OCI-LY7 (cell line): ENCODE measurements around the gene MRPS34. TPM values are rescaled to one million over a fixed set of nuclear protein-coding genes. Genes with fewer than 3 reads are reported as not detected.

Experiments
- BruUV-seq: library from RNA; stranded (reverse); fragments of 400-500 nt; replicated peaks from 2 replicates; lab custom pipeline; 2021; lab: Mats Ljungman, UMichigan
- CTCF ChIA-PET: fragments of 300-600 bp; sonication (Branson Sonifier 250); formaldehyde crosslinking; loops from one replicate; lab custom pipeline; 2022; ENCODE audit warnings: antibody characterized with exemption; ENCODE audit not compliant: unreplicated experiment; lab: Charles Lee
- POLR2A ChIA-PET: fragments of 300-600 bp; sonication (Branson Sonifier 250); formaldehyde crosslinking; loops from one replicate; lab custom pipeline; 2022; ENCODE audit warnings: antibody characterized with exemption; lab: Charles Lee
- DNase-seq: peaks from one replicate; pipeline ENCODE4 v3.0.0-alpha.2; 2015; ENCODE audit warnings: low spot score
- H2AFZ ChIP-seq: fragments of 200-600 bp; sonication (generic), shearing (Covaris generic); 2 replicates; pipeline ENCODE4 v1.6.1; 2014; ENCODE audit warnings: mild to moderate bottlenecking, antibody characterized with exemption, low read length, moderate library complexity
- H3K27ac ChIP-seq: fragments of 200-600 bp; sonication (generic); 2 replicates; pipeline ENCODE4 v1.5.1; 2014; ENCODE audit warnings: mixed run types, low read depth, mild to moderate bottlenecking, moderate library complexity, low read length, inconsistent platforms; ENCODE audit not compliant: poor library complexity, severe bottlenecking
- H3K36me3 ChIP-seq: fragments of 200-600 bp; sonication (generic); 2 replicates; pipeline ENCODE4 v1.6.1; 2014; ENCODE audit warnings: mild to moderate bottlenecking, antibody characterized with exemption, low read length, moderate library complexity, mixed read lengths; ENCODE audit not compliant: insufficient read depth
- H3K4me1 ChIP-seq: fragments of 200-600 bp; sonication (generic); 2 replicates; pipeline ENCODE4 v1.5.1; 2014; ENCODE audit warnings: mild to moderate bottlenecking, low read length; ENCODE audit not compliant: insufficient read depth, poor library complexity, severe bottlenecking
- H3K4me2 ChIP-seq: fragments of 200-600 bp; sonication (generic); 2 replicates; pipeline ENCODE4 v1.6.1; 2014; ENCODE audit warnings: mild to moderate bottlenecking, low read length
- H3K4me3 ChIP-seq: fragments of 200-600 bp; sonication (generic); 2 replicates; pipeline ENCODE4 v1.5.1; 2014; ENCODE audit warnings: mild to moderate bottlenecking, low read depth, low read length; ENCODE audit not compliant: poor library complexity, severe bottlenecking
- H3K79me2 ChIP-seq: fragments of 200-600 bp; sonication (generic); 2 replicates; pipeline ENCODE4 v1.6.1; 2016; ENCODE audit warnings: low read depth, mild to moderate bottlenecking, low read length, moderate library complexity, mixed read lengths; ENCODE audit not compliant: insufficient read depth
- H3K9me2 ChIP-seq: fragments of 200-600 bp; sonication (generic); 2 replicates; pipeline ENCODE4 v1.6.1; 2016; ENCODE audit warnings: mild to moderate bottlenecking, low read length, mixed read lengths; ENCODE audit not compliant: insufficient read depth
- H3K9me3 ChIP-seq: fragments of 200-600 bp; sonication (generic); 2 replicates; pipeline ENCODE4 v1.6.1; 2014; ENCODE audit warnings: mild to moderate bottlenecking, mixed run types, low read length, mixed read lengths
- H4K20me1 ChIP-seq: fragments of 200-600 bp; sonication (generic); 2 replicates; pipeline ENCODE4 v1.6.1; 2014; ENCODE audit warnings: mild to moderate bottlenecking, antibody characterized with exemption, low read length, moderate library complexity, mixed read lengths; ENCODE audit not compliant: insufficient read depth
- CTCF ChIP-seq: fragments of 200-600 bp; sonication (generic); conservative IDR thresholded peaks from 2 replicates; pipeline ENCODE4 v1.5.1; 2014; ENCODE audit warnings: mild to moderate bottlenecking, antibody characterized with exemption, low read length, moderate library complexity, mixed read lengths
- EZH2phosphoT487 ChIP-seq: fragments of 200-600 bp; sonication (generic); IDR thresholded peaks from 2 replicates; pipeline ENCODE4 v1.6.1; 2018; ENCODE audit warnings: low read depth, borderline replicate concordance, mild to moderate bottlenecking, mixed run types, antibody characterized with exemption, low read length, moderate library complexity, mixed read lengths
- intact Hi-C: fragments of 100-400 bp; cut with micrococcal nuclease; formaldehyde crosslinking; loops from one replicate; pipeline ENCODE4 v1.10.0; 2022; ENCODE audit not compliant: unreplicated experiment
- total RNA-seq, 2 experiments: library from RNA; depleted of rRNA in 1 of 2; stranded (reverse); fragments of >200 nt in 1 of 2; shearing (Covaris generic) in 1 of 2; gene quantifications; 2 replicates each; pipeline ENCODE4 v1.2.3, GENCODE V29; 2014 to 2022

MRPS34 gene
- total RNA-seq, 2 experiments from 2014 or later, result 170 to 196 TPM

- peaks cover 18% of the 10 kb centered on the region for H3K79me2 ChIP-seq
- H3K4me1 ChIP-seq, result peaks cover 19% of the 10 kb centered on the region
- intact Hi-C loops, result no loop called here
- H3K9me2 ChIP-seq, result no peaks in the 10 kb centered on the region
- CTCF ChIA-PET, result no interaction called here
- no peaks in the 10 kb centered on the region for H4K20me1 ChIP-seq
- H3K9me3 ChIP-seq, result no peaks in the 10 kb centered on the region
- TF ChIP-seq CTCF (no peak), EZH2phosphoT487 (no peak)
- no TSS peak for BruUV-seq
- H3K27ac ChIP-seq, result no peak overlapping the region
- POLR2A ChIA-PET, result no interaction called here
- H3K4me3 ChIP-seq, result no peak overlapping the region
- H3K4me2 ChIP-seq, result no peak overlapping the region
- H3K36me3 ChIP-seq, result peaks cover 55% of the 10 kb centered on the region
- no peak for DNase-seq
- H2AFZ ChIP-seq, result no peak overlapping the region
Measured at GRCh38 chr16:1778200-1779179, 5.6 kb upstream of the MRPS34 start.

- H4K20me1 ChIP-seq, result no peaks in the 10 kb centered on the region
- CTCF ChIA-PET, result no interaction called here
- TF ChIP-seq CTCF, result no peak
- no peak for TF ChIP-seq EZH2phosphoT487
- no TSS peak for BruUV-seq
- no peaks in the 10 kb centered on the region for H3K9me2 ChIP-seq
- peaks cover 17% of the 10 kb centered on the region; the same call in 1 of the 2 replicates for H3K79me2 ChIP-seq
- intact Hi-C loops, result no loop called here
- POLR2A ChIA-PET, result no interaction called here
- no peaks in the 10 kb centered on the region for H3K9me3 ChIP-seq
- no peak for DNase-seq
- H3K36me3 ChIP-seq, result peaks cover 58% of the 10 kb centered on the region
- no peak overlapping the region for H2AFZ ChIP-seq
- H3K4me1 ChIP-seq, result peaks cover 19% of the 10 kb centered on the region
- H3K4me3 ChIP-seq, result no peak overlapping the region
- no peak overlapping the region for H3K27ac ChIP-seq
- no peak overlapping the region for H3K4me2 ChIP-seq
Measured at GRCh38 chr16:1777375-1778199, 4.7 kb upstream of the MRPS34 start.
